Measurements from ENCODE around the gene SLC44A4.
"Not testable (repeated sequence)": the region's sequence is repeated elsewhere in the genome, so short reads cannot be mapped to it uniquely, and the experiment has no call there.

The SLC44A4 gene

GRCh38 chr6:31878222-31878621, 575 bp downstream of the SLC44A4 start:
- DNase-seq, result no peak

DNA sequence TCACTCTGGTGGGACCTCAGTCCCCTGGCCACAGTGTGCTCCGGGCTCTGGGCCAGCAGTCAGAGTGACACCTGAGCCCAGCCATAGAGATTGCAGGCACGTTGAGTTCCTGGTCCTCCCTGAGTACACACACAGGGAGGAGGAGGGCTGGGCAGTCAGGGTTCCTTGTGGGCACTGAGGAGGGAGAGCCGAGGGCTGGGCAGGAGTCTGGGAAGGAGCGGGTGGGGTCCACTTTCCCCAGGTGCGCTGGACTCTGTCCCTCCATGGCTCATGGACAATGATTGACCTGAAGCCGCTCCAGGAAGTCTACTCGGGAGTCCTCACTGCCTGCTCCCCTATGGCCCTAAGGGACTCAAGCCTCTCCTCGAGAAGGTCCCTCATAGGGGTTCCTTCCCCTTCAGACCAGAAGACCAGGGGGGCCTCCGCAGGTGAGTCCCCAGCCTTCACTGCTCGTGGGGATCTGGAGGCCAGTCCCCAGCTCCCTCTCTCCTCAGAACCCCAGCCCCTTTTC, 1.1 kb downstream of the SLC44A4 start:
- peak; percentile 1 for DNase-seq

- no peak for DNase-seq
These were observed 1.6 kb downstream of the SLC44A4 start for GRCh38 chr6:31877125-31877650.

GRCh38 chr6:31876357-31876756, 2.4 kb downstream of the SLC44A4 start:
- DNase-seq, result no peak

DNA sequence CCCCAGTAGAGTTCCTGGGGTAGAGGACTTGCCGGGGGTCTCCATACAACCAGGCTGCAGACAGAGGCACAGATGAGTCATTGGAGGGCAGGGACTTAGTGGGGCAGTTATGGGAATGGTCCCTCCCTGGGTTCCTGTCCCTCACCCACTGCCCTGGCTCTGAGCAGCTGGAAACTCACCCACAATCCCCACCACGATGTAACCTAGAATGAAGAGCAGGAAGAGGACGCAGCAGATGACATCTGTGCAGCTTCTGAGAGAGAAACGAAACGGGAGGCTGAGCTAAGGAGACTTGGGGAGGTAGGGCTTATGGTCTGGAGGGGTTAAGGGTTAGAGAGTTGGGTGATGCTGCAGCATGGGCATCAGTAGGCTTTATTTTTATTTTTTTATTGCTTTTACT, 2.9 kb downstream of the SLC44A4 start:
- DNase-seq, result no peak

GRCh38 chr6:31874836-31875572, 3.8 kb downstream of the SLC44A4 start:
- no peak for DNase-seq

DNA sequence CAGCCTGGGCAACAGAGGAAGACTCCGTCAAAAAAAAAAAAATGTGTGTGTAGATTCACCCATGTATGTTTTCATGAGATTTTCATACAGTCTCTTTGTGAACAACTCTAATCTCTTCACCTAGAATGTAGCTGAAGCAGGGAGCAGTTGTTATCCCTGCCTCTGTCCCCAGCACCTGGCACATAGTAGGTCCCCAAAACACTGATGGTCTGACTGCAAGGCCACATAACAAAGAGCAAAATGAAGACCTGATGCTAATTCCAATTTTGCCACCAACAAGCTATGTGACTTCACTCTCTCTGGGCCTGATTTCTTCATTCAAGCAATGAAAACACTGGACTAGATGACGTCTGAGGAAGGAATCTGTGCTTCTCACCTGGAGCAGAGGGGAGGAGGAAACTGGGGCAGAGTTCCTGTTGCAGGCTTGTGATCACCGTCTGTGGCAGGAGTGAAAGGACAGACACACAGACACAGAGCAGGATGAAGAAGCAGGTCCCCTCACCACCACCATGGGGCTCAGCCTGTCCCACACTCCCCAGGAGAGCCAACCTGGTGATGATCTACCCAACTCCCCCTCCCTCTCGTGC, 4.6 kb downstream of the SLC44A4 start:
- no peak for DNase-seq

GRCh38 chr6:31871046-31871659, 7.6 kb downstream of the SLC44A4 start:
- no peak for DNase-seq

GRCh38 chr6:31870385-31870921, 8.3 kb downstream of the SLC44A4 start:
- no peak for DNase-seq

DNA sequence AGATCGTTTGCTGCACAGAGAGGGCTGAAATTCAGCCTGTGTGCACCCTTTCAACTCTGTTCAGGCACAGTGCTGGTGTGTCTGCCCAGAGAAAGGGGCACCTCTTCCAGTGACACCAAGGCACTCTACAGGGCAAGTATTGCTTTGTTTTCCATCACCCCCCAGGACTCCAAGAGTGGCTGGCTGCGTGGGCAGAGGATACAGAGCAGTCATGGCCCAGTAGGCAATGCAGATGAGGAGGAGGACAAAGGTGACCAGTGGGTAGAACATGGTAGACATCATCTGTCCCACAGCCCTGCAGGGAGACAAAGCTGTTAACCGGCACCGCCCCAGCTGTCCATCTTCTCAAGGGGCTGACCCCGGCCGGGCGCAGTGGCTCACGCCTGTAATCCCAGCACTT, 9.5 kb downstream of the SLC44A4 start:
- DNase-seq, result no peak

- DNase-seq, result not testable (repeated sequence)
These were observed 10.2 kb downstream of the SLC44A4 start for GRCh38 chr6:31868658-31868971.

GRCh38 chr6:31865205-31866118, 13.3 kb downstream of the SLC44A4 start:
- no peak for DNase-seq

GRCh38 chr6:31864818-31865204, 14.0 kb downstream of the SLC44A4 start:
- DNase-seq, result no peak

GRCh38 chr6:31864123-31864562, 14.7 kb downstream of the SLC44A4 start:
- DNase-seq, result not testable (repeated sequence)

DNA sequence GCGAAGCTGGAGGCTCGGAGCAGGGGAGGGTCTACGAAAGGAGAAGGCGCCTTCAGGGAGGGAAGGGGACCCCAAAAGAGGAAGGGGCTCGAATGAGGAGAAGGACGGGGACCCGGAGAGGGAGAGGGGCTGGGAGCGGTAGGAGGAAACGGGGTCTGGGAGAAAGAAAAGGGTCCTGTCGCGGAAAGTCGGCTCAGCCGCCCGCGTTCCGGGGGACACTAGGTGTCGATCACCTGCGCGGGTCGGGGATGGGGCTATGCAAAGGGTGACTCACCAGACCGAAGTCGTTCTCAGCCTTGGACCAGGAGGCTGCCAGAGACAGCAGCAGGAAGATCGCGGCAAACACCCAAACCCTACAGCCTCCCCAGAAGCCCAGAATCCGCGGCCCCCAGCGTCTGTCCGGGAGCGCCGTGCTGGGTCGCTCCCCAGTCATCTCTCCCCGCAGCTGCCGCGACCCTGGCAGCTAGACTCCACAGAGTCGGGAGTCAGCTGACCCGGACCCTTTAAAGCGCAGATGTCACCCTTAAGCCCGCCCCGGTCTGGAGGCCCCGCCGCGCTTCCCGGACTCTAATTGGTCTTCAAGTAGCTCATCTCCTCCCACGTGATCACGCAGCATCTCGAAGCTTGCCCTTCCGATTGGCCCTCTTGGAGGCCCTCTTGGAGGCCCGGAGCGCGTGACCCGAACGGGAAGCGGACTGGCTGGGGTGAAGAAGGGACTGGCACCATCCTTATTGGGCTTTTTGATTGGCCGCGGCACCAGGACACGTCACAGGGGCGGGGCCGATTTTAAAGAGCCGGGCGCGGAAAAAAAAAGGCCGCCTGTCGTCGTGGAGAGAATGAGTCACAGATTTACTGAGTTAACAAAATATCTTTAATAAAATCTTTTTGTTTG, 16.2 kb downstream of the SLC44A4 start, which contains the start of gene NEU1:
Gene NEU1 (minus strand): TSS at position 478 of the 892 bp plus-strand sequence. CDS start 45 bp downstream, at position 433.
- peak; percentile 98 for DNase-seq

DNA sequence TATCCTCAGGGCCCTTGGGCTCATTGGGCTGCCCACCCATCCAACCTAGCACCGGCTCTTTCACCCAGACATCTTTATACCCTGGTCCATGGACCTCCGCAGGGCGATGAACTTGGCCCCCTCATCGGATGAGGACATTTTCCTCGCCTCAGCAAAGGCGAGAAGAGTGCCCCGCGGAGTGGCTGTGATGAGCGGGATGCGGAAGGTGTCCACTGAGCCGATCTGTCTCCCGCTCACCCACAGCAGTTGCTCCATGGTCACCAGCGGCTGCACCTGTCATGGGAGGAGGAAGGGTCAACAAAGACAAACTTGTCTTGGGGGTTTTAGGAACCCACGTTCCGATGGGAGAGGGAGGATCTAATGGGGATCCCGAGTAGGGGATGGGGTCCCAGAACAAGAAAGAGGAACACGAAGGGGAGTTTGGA, 16.9 kb downstream of the SLC44A4 start:
- no peak for DNase-seq

DNA sequence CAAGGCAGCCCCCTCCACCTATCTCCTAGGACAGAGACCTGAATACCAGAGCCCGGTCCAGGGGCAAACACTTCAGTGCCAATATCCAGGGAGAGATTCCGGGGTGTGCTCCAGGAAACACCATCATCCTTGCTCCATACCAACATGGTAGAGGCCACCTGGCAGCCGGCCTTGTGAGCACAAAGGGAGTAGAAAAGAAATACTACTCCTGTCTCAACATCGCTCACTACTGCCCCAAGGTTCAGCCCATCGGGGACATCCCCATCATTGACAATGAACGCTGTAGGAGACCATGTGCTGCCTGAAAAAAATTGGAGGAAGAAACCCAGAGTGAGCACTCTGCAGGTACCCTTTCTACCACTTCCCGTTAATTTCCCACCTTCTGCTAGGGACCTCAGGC, 17.6 kb downstream of the SLC44A4 start:
- DNase-seq, result no peak

GRCh38 chr6:31860349-31860748, 18.4 kb downstream of the SLC44A4 start:
- DNase-seq, result no peak

- DNase-seq, result no peak
These were observed 18.9 kb downstream of the SLC44A4 start for GRCh38 chr6:31859923-31860322.

DNA sequence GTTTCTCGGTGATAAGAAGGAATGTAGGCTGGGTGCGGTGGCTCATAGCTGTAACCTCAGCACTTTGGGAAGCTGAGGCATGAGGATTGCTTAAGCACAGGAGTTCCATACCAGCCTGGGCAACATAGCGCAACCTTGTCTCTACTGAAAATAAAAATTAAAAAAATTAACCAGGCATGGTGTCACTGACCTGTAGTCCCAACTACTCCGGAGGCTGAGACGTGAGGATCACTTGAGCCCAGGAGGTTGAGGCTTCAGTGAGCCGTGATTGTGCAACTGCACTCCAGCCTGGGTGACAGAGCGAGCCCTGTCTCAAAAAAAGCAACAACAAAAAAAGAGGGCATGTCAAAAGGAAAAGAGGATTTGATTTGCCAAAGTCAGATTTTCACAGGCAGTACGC, 20.1 kb downstream of the SLC44A4 start:
- no peak for DNase-seq

DNA sequence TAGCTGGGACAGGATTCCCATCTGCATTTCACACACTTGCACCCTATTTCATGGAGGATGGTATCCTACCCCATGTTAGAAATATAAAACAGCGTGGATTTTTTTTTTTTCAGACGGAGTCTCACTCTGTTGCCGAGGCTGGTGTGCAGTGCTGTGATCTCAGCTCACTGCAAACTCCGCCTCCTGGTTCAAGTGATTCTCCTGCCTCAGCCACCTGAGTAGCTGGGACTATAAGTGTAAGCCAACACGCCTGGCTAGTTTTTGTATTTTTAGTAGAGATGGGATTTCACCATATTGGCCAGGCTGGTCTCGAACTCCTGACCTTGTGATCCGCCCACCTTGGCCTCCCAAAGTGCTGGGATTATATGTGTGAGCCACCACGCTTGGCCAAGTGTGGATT, 21.0 kb downstream of the SLC44A4 start:
- not testable (repeated sequence) for DNase-seq
